GM12864 (cell line): ENCODE results near the gene CACNA2D1.

Source experiments
- DNase-seq: peaks from one replicate; pipeline ENCODE4 v3.0.0-alpha.2; 2011; ENCODE audit warnings: low read depth
- H3K4me3 ChIP-seq: 2 replicates; pipeline ENCODE4 v1.5.1; 2011; ENCODE audit warnings: mild to moderate bottlenecking, low read depth, low read length, control low read depth
- TF ChIP-seq, protein P1 (sequence below): IDR thresholded peaks from 2 replicates; pipeline ENCODE4 v1.5.1; 2011; ENCODE audit warnings: low read depth, mild to moderate bottlenecking, moderate library complexity, low read length, control low read depth, inconsistent platforms; ENCODE audit errors: missing control alignments

CACNA2D1 gene

GRCh38 chr7:81908220-81908619 lies 535.4 kb downstream of the CACNA2D1 start:
- no peak for DNase-seq
- H3K4me3 ChIP-seq, result no peak overlapping the region
- TF ChIP-seq, protein P1, sequence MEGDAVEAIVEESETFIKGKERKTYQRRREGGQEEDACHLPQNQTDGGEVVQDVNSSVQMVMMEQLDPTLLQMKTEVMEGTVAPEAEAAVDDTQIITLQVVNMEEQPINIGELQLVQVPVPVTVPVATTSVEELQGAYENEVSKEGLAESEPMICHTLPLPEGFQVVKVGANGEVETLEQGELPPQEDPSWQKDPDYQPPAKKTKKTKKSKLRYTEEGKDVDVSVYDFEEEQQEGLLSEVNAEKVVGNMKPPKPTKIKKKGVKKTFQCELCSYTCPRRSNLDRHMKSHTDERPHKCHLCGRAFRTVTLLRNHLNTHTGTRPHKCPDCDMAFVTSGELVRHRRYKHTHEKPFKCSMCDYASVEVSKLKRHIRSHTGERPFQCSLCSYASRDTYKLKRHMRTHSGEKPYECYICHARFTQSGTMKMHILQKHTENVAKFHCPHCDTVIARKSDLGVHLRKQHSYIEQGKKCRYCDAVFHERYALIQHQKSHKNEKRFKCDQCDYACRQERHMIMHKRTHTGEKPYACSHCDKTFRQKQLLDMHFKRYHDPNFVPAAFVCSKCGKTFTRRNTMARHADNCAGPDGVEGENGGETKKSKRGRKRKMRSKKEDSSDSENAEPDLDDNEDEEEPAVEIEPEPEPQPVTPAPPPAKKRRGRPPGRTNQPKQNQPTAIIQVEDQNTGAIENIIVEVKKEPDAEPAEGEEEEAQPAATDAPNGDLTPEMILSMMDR, result no peak

GRCh38 chr7:81903115-81903514 lies 540.5 kb downstream of the CACNA2D1 start:
- TF ChIP-seq, protein P1, result no peak
- no peak for DNase-seq
- H3K4me3 ChIP-seq, result no peak overlapping the region

DNA sequence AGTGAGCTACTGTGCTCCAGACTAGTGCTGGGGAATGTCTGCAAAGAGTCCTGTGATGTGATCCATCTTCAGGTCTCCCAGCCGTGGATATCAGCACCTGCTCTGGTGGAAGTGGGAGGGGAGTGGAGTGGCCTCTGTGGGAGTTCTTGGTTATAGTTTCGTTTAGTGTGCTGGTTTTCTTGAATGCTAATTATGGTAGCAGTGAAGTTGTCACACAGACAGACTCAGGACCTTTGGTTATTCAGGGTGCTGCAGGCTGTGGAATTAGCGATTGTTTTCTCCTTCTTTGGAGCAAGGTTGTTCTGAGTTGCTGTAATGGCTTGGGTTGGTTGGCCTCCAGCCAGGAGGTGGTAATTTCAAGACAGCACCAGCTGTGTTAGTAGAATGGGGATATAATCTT lies 541.0 kb downstream of the CACNA2D1 start:
- TF ChIP-seq, protein P1, result no peak
- H3K4me3 ChIP-seq, result no peak overlapping the region
- DNase-seq, result no peak
